ENCODE data around the gene ZIC1.

Gene ZIC1

GRCh38 chr3:147409143-147410115 lies at the start of gene ZIC1:
TSS of gene ZIC1 (plus strand) at chr3:147409365. CDS start at chr3:147410113, 748 bp downstream.
- no peak for DNase-seq

GRCh38 chr3:147360051-147360439 lies 49.1 kb upstream of the ZIC1 start:
- no peak for DNase-seq

GRCh38 chr3:147360646-147361453 lies 48.3 kb upstream of the ZIC1 start:
- no peak for DNase-seq

GRCh38 chr3:147361454-147362420 lies 47.4 kb upstream of the ZIC1 start:
- peak; percentile 53 for DNase-seq

DNA sequence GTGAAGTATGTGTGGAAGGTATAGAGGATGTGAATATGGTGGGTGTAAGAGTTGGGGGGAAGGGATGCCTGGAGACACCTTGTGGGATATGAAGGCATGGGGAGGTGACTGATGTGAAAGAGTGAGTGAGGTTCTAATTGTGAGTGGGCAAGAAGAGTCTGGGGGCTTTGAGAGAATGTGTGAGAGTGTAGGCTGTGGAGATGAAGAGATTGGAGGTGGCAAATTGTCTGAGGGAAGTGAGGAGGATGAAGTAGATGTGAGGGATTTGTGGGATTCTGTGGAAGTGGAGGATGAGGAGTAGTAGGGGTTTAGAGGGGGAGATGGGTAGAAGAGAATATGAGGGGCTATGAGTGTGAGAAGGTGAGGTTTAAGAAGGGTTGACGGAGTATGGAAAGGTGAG lies 44.4 kb upstream of the ZIC1 start:
- DNase-seq, result no peak

DNA sequence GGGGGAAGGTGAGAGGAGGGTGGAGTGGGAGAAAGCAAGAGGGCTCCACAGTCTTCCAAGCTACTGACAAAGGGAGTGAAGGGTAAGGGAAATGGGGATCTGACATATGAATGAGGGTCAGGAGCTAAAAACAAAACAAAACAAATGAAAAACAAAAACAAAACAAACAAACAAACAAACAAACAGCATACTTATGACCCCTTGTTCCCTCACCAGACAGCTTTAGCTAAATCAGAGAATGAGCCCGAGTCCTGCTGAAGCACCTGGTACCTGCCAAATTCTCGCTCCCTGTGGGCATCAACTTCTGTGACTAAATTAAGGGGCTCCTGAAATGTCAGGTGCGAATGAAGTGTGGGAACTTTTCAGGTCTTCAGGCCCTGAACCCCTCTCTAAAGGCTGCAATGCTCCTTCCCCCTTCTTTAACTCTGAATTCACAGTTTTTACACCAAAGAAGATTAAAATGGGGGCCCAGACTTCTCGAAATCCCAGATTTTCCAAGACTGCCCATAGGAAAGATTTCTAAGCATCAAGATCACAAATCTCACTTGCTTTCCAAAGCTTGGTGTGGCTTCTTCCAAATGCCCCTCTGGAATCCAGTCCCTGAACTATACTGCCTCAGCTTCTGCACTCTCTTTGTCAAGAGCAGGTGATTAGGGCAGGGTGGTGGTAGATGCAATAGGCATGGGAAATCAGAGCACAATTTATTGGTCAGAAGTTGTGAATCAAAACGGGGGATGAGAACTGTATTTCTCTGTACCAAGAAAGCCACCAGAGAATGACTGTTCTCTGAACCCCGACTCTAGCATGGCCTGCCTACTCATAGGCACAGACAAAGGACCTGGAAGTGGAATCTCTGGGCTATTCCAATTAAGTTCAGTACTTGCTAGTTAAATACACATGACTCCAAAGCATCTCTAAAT lies 43.7 kb upstream of the ZIC1 start:
- no peak for DNase-seq

DNA sequence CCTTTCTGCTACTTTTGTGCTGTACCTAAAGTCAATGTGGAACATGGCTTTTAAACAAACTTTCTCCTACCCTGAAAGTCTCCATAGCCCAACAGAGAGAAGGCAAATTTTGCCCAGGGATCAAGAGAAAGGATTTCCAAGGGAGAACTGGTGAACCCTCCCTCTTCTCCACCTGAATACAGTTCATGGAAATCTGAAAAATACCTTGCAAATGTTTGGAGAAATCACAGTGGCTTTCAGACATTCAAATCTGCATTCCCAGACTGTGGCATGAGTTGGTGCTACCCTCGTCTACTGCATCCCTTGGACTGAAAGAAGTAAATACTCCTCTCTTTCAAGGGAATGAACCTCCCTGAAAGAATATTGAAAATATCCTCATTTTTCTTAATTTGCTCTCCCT lies 41.5 kb upstream of the ZIC1 start:
- DNase-seq, result no peak

DNA sequence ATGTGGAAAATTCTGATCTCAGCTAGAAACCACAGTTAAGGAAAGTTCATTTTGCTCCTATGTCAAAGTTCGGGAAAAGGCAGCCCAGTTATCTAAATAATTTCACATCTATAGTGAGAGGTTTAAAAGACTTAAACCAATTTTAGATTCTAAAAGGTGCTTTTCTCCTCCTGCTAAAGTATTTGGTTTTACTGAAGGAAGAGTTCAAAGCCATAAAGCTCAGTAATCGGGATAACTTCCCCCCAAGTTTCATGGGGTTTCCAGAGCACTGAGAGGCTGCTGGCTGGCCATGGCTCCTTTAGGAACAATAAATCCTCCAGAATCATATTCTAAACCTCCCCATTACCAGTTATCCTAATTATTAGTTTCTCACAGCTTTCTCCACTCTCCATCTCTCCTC lies 41.0 kb upstream of the ZIC1 start:
- DNase-seq, result no peak

GRCh38 chr3:147368561-147369221 lies 40.5 kb upstream of the ZIC1 start:
- DNase-seq, result no peak

DNA sequence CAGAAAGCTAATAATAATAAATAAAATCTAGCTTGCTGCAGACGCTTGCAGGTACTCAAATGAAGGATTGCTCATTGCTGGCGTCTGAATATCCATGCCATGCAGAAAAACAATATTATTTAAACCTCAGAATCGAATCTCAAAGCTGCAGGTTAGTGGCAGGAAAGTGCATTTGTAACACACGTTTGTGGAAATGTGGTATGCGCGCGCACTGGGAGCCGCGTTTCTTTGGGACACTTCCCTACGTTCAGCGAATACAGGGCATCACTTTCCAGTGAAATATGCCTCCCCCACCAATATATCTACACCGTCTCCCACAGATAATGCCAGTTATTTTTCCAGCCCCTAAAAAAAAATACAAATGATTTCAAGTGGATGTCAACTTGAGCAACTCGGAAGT lies 39.9 kb upstream of the ZIC1 start:
- DNase-seq, result no peak

DNA sequence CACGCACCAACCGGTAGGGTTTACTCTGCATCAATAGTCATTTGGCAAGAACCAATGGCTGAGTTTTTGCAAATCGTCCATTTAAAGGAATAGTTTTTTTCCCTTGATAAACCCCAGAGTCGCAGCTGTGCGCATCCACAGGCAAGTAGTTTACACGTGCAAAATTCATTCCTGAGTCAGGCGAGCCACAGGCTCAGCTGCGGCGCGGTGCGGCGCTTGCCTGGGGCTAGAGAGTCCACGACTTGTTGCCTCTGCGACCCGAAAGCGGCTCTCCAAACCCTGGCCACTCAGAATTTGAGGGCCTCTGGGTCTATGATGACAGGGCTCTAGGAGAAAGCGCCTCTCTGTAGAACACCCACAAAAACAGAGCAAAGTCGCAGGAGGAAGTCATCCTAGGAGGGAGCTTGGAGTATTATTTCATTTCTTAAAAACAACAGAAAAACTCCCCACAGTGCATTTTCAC lies 39.5 kb upstream of the ZIC1 start:
- no peak for DNase-seq

DNA sequence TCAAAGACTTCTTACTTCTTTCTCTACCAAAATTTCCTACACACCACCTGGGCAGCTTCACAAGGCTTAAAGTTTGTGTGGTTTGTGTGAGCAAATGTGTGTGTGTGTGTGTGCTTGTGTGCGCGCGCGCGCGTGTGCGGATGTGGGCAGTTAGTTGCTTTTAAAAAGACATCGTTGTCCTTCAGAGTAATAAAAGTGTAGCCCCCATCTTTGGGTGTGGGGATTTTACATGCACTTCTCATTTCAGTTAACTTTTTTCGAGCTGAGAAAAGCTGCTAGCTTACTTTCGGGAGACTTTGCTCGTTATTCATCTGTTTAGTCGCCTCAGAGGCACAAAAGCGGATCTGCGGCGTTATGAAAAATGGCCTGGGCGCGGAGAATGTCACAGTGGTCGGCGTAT lies 38.8 kb upstream of the ZIC1 start:
- DNase-seq, result no peak

GRCh38 chr3:147371140-147371539 lies 38.0 kb upstream of the ZIC1 start:
- no peak for DNase-seq

DNA sequence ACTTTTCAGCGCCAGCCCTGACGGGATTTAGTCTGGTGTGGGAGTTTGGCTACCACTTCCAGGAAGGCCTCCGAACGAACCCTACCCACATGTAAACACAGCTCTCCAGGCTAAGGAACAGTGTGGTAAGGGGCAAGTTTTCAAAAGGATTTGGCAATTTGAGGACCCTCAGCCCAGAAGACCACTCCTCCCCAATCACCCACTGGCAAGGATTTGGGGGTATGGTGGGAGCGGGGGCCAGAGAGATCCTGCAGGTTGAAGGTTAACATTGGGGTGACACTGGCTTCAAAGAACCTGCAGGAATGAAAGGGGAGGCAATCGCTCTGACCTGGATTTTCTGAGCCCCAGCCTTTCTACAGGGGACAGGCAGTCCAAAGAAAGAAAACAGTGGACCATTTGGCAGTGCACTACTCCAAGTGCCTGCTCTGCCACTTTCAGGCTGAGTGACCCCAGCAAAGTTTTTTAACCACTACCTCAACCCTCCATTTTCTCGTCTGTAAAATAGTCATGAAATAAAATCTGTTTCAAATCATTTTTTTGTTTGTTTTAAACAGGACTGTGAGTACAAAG lies 37.3 kb upstream of the ZIC1 start:
- no peak for DNase-seq

GRCh38 chr3:147372525-147373027 lies 36.6 kb upstream of the ZIC1 start:
- no peak for DNase-seq

GRCh38 chr3:147373301-147373700 lies 35.9 kb upstream of the ZIC1 start:
- DNase-seq, result no peak

- DNase-seq, result no peak
These were observed 31.5 kb upstream of the ZIC1 start for GRCh38 chr3:147377412-147378367.

DNA sequence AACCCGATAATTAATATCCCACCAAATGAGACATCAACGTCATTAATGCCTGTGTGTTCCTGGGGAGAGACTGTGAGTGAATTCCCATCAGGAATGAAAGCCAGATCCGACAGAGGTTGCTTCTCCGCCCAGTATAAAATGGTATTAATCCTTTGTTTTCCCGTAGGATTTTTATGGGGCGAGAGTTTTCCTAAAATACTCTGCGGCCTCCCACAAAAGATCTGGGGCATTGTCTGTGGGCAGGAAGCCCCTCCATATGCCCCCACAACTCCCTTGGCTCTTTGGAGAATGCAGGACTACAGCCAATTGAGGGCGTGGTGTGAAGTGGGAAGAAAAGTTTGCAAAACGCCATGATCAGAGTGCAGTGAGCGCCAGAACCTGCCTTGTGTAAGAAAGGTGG lies 29.5 kb upstream of the ZIC1 start:
- DNase-seq, result no peak

GRCh38 chr3:147380387-147380951 lies 28.7 kb upstream of the ZIC1 start:
- DNase-seq, result no peak
